Suppressor macrophage (primary cell): ENCODE data around the gene FAM200C.

Source experiments
- DNase-seq, 4 experiments: peaks; one replicate each; pipeline ENCODE4 v3.0.0-alpha.2; 2020 to 2022

FAM200C gene

DNA sequence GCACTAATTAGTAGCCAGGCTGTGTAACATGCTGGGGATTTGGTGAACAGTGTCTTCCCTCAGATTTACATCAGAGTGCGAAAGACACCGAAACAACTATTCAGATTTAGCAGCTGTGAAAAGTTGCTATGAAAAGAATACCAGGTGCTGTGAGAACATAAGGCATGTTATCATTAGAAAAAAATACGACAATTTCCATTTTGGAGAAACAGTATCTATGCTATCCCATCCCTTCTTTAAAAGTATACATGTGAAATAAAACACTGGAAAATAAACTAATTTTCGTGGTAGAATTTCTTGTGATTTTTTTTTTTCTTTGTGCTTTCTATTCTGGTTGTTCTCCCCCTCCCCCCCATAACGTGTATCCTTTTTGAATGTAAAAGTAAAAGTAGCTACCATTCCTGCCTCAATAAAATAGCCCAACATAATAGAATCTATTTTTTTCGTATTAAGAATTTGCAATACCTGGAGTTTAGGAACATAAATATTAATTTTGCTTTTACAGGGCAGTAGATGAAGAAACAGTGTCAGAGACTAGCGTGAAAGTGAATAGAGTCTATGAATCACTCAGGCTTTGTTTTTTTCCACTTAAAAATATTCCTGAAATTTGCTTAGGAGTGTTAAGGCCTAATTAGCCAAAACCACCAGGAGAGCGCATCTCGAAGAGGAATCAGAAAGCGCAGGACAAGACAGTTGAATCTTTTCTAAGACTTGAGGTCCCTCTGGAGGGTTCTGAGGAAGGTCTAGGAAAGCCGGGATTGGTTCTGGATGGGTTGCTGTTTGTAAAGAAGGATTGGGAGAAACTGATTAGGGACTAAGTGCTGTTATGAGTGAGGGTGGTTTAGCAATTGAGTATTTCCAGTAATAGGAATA, 19.8 kb upstream of the FAM200C start:
- DNase-seq: peak in 1 of 4 experiments; percentile 21

DNA sequence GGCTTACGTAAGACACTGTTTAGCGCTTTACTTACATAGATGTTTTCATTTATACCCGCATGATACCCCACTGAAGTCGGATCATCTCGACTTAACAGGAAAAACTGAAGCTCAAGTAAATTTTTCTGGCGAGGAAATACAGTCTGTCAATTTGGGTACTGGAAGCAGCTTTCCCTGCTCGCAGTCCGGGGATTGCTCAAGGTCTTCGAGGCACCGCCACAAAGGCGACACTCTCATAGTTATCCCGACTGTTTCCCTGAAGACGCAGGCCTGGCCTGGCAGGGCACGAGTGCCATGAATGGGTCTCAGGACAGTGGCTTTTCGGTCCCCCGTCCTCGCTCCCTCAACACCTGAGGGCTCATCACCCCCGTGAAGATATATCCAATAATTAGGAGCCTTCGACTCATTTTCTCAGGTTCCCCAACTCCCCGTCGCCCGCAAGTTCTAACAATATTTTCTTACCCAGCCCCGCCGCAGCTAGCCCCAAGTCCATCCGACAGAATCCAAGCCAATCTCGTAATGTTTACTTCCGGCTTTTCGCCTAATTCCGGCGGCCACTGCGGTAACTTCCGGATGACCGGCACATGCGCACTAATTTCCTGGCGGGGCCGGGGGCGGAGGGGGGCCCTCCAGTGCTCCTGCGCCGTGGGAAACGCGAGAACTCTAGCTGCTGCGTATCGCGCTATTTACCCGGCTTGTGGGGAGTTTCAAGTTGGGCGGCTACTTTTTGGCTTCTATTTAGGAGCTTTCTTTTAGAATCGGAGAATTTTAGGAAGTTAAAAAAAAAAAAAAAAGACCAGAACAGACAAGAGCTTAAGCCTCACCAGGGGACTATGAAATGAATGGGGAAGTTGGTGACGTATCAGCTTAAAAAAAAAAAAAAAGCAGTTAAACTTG, 19.0 kb upstream of the FAM200C start, which contains the start of gene SLU7:
Gene SLU7, minus strand, starts transcription at position 521 of the 897 bp plus-strand sequence. CDS start 3,787 bp downstream, outside the sequence.
- peak; percentile 96 to 98 (median 97) for DNase-seq

DNA sequence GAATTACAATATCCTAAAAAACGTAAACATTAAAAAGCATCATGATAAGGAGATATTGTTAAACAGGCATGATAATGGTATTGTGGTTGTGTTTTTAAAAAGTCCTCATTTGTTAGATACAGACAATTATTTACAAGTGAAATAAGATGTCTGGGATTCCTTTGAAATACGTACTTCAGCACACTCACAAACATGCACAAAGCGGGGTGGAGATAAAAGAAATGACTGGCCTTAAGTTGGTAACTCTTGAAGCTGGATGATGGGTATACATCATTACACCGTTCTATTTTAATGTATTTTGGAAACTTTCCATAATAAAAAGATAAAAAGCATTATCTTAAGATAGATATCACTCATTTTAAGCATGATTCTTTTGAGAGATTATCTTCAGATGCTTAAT, 1.0 kb downstream of the FAM200C start:
- DNase-seq: no peak

DNA sequence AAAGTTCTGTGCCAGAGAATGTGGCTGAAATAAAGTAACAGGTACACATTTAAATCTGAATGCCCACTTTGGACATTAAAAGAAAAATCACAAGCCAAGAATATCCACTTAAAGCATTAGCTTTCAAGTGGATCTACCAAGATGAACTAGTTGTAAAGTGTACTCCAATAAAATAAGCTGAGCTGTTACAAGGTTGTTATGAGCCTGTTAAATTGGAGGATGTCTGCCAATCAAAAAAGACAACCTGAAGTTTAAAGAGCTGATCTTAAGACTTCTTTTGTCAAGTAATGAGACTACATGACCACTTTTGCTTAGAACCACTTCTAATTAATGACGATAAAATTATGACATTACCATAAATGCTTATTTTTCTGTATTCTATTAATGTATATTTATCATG, 2.4 kb downstream of the FAM200C start:
- DNase-seq: no peak

DNA sequence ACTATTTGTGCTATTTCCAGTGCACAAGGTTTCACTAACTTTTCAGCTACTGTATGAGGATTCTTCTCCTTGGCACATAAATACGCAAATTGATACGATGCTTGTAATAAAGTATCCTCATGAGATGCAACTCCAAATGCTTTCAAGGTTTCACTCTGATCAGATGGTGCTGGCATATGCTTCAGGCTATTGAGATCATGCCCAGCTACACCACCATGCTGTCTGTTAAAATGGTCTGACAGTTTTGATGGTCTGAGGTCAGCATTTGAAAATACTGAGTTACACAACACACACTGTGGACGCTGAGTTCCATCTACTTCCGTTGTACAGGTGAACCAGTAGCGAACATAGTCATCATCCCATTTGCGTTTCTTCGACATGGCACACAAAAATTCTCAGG, 4.7 kb downstream of the FAM200C start:
- no peak for DNase-seq

DNA sequence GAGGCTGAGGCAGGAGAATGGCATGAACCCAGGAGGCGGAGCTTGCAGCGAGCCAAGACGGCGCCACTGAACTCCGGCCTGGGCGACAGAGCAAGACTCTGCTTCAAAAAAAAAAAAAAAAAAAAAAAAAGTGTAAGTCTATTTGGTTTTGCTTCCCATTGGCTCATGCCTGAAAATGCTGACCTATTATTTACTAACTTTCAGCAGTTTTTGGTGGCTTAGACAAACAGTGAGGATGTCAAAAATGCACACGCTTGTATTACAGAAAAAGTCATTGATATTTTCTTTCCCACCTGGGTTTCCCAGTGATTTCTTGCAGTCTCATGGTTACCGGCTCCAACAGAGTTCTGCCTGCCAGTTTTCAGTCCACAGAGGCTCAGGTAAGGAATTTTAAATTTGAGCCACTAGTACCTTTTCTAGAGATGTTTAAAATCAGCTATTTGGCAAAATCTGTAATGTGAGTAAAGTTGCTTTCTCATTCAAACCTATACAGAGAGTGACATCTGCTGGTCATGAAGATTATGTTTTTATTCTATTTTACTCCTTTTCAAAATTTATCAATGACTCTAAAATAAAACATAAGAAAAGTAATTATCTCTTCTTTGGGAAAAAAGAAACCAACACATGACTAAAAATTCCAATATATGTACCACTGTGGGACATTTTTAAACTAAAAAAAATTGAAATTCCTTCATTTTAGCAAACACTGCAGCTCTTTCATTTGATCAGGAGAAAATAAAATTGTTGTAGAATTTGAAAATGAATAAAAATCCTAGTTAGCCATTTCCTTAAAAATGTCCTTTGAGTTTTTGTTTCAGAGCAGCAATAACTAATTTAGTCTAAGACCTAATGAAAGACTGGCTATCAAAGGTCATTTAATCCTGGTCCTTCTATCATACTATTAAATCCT, 8.8 kb downstream of the FAM200C start:
- peak in 2 of 4 experiments; percentile 47 to 61 for DNase-seq

DNA sequence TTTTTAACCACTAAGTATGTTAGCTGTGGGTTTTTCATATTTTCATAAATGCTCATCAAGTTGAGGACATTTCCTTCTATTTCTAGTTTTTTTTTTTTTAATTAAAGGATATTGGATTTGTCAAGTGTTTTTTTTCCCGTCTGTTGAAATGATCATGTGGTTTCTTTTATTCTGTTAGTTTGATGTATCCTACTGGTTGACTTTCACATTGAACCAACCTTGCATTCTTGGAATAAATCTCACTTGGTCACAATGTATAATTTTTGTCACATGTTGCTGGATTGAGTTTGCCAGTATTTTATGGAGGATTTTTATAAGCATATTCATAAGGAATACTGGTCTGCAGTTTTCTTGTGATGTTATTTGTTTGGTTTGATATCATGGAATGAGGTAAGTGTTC, 12.4 kb downstream of the FAM200C start:
- DNase-seq: no peak

DNA sequence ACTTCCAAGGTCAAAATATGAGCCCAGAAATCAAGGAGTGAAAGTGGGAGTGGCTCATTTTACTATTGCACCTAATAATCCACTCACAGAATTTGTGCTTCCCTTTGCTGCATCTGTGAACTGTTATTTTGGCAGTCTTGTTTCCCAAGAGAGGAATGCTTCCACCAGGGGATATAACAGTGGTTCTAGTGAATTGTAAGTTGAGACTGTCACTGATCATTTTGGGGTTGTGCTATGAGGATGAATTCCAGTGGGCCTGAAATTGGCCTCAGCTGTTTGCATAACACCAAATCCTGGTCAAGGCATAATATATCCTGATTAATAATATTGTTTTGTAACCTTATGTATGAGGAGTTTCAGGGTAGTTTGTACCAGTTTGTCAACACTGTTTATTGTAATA, 14.4 kb downstream of the FAM200C start:
- DNase-seq: no peak

DNA sequence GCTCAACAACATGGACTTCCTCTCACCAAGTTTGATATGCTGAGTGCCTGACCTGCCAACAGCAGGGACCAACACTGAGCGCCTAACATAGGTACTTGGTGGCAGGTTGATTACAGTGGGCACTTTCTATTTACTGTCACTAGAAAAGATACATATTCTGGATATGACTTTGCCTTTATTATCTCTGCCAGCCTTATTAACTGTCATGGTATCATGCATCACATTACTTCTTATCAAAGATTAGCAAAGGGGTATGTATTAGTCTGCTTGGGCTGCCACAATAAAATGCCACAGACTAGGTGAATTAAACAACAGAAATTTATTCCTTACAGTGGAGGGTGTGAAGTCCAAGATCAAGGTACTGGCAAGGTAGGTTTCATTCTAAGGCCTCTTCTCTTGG, 15.2 kb downstream of the FAM200C start:
- no peak for DNase-seq

DNA sequence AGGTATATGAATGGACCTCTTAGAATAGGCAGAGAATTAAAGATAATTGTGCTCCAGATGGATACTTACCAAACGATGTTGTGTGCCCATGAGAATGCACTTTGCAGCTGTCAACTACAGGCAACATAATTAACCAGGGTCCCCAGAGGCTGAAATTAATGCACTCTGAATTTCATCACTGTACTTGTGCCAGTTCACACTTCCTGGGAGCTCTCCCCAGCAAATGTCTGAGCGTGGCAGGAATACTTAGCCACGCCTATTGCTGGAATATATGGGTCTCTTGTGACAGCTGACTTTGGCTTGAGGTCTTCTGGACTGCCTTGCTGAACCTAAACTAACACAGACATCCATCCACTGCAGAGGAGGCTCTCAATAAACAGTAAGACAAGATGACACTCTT, 17.5 kb downstream of the FAM200C start:
- DNase-seq: no peak

DNA sequence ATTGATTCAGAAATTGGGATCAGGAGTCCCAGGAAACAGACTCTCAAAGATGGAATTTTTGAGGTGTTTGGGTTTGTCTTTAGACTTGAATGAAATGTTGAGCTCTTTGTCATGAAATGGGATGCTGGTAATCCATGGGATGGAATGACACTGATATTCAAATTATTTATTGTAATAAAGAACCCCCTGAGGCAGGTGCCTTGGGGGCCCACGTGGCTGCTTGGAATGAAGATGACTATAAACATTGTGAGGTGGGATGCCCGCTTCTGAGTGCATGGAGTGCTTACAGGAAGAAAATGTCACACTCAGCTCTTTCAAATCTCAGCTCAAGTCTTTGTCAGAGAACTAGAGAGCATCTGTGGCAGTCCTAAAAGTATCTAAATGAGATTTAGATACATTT, 19.8 kb downstream of the FAM200C start:
- DNase-seq: no peak

DNA sequence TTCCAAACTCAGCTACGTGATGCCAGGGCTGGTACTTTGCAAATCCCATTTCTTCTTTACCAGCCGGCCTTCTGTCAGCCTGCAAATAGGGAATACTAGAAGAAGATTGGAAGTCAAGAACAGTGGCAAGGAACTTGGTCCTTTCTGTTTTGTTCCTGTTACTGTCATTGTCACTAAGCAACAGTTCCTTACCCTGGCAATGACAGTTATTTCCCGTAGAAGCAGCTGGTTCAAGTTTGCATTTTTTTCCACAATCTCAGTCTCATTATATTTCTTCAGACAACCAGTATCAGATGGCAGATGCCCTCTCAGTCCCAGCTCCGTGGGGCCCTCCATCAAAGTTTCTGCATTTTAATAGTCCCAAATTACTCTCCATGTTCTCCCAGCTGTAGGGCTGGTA, 20.3 kb downstream of the FAM200C start:
- DNase-seq: peak in 3 of 4 experiments; percentile 13 to 35 (median 24)

DNA sequence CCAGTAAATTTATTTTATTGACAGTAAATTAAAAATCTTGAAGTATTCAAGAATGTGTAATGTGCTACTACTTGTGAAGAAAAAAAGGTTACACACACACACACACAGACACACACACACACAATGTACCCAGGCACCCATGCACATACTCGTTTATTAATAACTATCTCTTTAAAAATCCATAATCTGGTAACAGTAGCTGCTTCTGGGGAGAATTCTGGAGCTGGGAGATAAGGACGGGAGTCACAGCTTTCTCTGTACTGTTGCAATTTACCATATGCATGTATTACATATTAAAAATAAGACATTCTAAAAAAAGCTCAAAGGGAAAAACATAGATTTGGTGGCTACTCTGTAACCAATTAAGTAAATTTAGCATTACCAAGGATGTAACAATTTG, 21.5 kb downstream of the FAM200C start:
- DNase-seq: no peak

DNA sequence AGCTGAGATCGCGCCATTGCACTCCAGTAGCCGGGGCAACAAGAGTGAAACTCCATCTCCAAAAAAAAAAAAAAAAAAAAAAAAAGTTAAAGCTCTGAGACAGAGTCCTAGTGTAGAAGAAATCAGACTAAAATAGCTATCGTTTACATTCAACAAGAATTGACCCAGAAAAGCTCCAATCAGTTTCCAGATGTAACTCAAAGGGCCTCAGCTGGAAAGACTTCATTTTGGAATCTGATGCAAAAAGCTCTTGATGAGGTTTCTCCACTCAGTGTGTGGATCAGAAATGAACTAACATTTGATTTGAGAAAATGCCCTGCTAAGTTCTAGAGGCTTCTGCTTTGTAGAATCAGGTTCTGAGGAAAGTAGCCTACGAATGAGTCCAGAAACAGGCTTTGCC, 22.2 kb downstream of the FAM200C start:
- DNase-seq: no peak

DNA sequence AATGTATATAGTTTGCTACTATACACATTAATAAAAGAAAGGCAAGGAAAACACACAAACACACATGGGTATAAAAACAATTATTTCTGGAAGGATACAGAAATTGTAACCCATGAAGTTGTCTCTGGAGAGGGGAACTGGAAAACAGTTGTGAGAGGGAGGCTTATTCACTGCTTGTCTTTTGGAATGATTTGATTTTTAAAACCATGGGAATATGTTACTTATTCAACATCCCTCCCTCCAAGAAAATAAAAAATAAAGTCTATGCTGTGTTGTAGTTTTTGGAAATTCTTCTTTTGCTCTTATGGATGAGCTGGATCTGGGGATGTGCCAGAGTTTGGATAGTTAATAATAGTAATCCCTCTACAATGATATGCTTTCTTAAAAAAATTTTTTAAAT, 23.4 kb downstream of the FAM200C start:
- no peak for DNase-seq

DNA sequence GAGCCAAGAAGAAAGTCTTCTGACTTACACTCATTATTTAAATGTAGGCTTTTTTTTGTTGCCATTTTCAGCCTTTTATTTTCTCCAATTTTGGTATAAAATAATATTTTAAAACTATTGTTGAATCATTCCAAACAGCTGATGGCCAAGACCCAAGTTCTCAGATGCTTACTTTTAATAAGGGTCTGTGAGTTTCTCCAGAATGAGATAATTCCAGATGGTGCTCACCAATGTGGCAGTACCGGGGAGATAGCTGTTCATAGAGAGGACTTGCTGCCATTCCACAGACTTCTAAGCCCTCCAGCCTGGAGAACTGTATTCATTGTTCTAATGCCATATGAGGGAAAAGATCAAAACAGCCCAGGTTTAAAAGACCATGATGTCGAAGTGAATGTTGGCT, 24.2 kb downstream of the FAM200C start:
- no peak for DNase-seq

DNA sequence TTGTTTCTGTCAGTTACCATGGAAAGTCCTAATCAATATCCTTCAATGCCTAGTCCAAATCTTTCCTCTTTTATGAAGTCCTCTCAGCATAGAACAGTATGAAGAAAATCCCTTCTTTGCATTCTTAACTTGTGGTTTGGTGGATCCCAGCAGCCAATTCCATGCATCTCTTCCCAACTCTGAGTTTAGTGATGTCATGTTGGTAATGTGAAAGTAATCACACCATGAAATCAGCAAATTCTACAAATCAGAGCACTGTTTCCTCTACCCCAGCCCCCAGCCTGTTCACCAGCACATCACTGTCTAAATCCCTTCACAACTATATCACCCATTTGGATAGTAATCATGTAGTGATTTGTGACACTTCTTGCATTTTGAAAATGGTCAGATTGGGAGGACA, 24.7 kb downstream of the FAM200C start:
- DNase-seq: no peak

DNA sequence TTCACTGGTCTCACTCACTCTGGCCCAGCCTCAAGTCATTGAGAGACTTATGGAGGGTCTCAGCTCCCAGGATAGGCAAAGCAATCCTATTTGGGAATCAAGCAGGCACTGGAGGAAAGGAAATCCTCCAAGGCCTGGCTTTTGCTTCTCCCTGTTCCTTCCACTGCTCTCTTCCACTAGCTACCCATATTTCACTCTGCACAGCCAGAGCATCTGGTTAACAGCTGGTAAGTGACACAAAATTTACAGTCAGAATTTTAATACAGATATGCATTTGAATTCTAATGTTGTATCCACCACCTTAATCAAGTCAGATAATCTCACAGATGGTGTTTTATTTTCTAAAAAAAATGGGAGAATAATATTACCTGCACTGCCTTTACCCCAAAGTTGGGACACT, 28.6 kb downstream of the FAM200C start:
- DNase-seq: no peak

DNA sequence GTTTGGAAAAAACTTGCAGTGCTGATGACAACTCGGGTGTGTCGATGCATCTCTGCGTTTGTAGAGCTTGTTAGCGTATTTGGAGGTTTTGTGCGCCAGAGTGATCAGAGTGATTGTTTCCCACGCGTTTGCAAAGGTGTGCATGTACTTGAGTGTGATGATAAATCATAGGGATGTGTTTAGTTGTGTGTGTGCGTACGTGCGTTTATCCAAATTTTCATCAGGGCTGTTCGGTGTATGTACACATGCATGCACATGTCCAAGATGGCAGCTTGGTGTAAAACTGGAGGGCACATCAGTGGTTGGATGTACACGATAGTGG, 29.2 kb downstream of the FAM200C start:
- DNase-seq: no peak

DNA sequence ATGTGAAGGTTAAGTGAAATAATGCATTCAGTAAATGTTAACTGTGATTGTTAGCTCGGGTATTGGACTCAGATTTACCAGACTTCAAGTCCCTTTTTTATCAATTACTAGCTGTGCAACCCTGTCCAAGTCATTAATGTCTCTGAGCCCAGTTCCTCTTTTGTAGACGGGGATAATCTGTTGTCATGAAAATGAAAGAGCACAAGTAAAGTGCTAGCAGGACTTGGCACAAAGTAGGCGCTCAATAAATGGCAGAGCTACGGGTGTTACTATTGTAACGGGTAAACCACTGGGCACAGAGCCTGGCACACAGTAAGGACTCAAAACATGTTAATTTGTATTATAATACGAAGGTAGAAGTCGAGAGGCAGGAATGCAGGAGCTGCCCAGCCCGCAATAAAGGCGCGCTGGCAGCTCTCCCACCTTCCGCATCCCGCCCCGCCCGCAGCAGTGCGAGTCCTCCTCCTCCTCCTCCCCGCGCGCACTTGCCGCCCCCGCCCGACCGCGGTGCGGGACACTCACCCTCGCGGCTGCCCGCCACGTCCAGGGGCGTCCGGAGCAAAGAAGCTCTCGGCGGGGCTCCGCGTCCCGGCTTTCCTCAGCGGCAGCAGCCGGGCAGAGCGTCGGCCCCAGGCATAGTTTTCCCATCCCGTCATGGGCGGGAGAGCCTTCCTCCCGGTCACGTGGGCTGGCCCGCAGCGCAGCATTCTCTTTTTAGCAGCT, 29.7 kb downstream of the FAM200C start, which contains the start of gene C1QTNF2:
Gene C1QTNF2, minus strand, starts transcription at position 637 of the 723 bp plus-strand sequence. CDS start 15,615 bp downstream, outside the sequence.
- peak; percentile 20 to 40 (median 33) for DNase-seq

DNA sequence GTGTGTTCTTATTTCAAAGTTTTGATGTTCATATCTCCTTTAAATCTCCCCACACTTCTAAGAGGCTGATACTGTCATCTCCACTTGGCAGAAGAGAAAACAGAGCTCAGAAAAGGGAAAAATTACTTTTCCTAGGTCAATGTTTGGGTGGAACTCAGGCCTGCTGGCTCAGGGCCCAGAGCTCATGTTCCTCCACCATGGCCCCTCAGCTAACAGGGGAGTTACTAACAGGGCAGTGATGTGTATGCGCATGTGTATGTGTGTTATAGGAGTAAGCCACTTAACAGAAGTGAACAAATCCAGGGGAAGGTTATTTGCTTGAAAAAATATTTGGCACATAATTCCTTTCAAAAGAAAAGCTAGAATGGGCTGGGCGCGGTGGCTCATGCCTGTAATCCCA, 32.0 kb downstream of the FAM200C start:
- DNase-seq: no peak

DNA sequence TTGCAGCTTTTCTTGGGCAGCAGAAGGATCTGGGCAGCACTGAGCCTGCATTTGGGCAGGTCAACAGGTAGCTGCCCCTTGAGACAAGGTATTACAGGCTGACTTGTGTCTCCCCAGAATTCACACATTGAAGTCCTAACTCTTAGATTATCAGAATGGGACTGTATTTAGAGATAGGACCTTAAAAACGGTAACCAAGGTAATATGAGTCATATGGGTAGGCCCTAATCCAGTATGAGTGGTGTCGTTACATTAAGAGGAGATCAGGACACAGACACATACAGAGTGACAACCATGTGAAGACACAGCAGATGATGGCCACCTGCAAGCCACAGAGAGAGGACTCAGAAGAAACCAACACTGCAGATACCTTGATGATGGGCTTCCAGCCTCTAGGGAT, 32.6 kb downstream of the FAM200C start:
- DNase-seq: no peak
